H1 (cell line): Measurements from ENCODE around the gene PRKCI.

Experiments
- EP300 ChIP-seq, 2 experiments: IDR thresholded peaks; 1 replicate in 1 of 2; 2 replicates in 1 of 2; pipeline ENCODE4 v1.6.1; 2011 to 2012; ENCODE audit warnings: low read depth in 2 of 2, low read length in 2 of 2, mild to moderate bottlenecking in 2 of 2, borderline replicate concordance in 1 of 2, inconsistent platforms in 1 of 2, moderate library complexity in 1 of 2
- EZH2 ChIP-seq: fragments of 200-600 bp; sonication (generic); IDR thresholded peaks from 2 replicates; pipeline ENCODE4 v1.7.1; 2012; ENCODE audit warnings: low read depth, mild to moderate bottlenecking, moderate library complexity, low read length, inconsistent platforms; ENCODE audit not compliant: severe bottlenecking
- POLR2A ChIP-seq, 2 experiments: IDR thresholded peaks; 1 replicate in 1 of 2; 2 replicates in 1 of 2; pipeline ENCODE4 v1.6.1; 2011; ENCODE audit warnings: low read depth in 2 of 2, low read length in 2 of 2, mild to moderate bottlenecking in 2 of 2; ENCODE audit errors: control extremely low read depth in 1 of 2
- POLR2AphosphoS5 ChIP-seq: IDR thresholded peaks from 2 replicates; pipeline ENCODE4 v1.6.1; 2011; ENCODE audit warnings: low read depth, low read length
- SUZ12 ChIP-seq: fragments of 200-600 bp; sonication (generic); IDR thresholded peaks from 2 replicates; pipeline ENCODE4 v1.6.1; 2012; ENCODE audit warnings: mild to moderate bottlenecking, inconsistent platforms, low read length, moderate library complexity, mixed read lengths
- TAF1 ChIP-seq: IDR thresholded peaks from 2 replicates; pipeline ENCODE4 v1.6.1; 2011; ENCODE audit warnings: mild to moderate bottlenecking, low read depth, low read length
- TBP ChIP-seq: IDR thresholded peaks from 2 replicates; pipeline ENCODE4 v1.6.1; 2011; ENCODE audit warnings: low read depth, low read length, improper control_type of control experiment
- TF ChIP-seq, protein P1 (sequence below), 3 experiments: IDR thresholded peaks; 1 replicate in 2 of 3; 2 replicates in 1 of 3; pipeline versions ENCODE4 v1.5.1 to v1.6.1; 2011; ENCODE audit warnings: low read length in 3 of 3, mild to moderate bottlenecking in 3 of 3, inconsistent platforms in 2 of 3, low read depth in 1 of 3, moderate library complexity in 1 of 3; ENCODE audit not compliant: insufficient read depth in 1 of 3; ENCODE audit errors: control extremely low read depth in 1 of 3

DNA sequence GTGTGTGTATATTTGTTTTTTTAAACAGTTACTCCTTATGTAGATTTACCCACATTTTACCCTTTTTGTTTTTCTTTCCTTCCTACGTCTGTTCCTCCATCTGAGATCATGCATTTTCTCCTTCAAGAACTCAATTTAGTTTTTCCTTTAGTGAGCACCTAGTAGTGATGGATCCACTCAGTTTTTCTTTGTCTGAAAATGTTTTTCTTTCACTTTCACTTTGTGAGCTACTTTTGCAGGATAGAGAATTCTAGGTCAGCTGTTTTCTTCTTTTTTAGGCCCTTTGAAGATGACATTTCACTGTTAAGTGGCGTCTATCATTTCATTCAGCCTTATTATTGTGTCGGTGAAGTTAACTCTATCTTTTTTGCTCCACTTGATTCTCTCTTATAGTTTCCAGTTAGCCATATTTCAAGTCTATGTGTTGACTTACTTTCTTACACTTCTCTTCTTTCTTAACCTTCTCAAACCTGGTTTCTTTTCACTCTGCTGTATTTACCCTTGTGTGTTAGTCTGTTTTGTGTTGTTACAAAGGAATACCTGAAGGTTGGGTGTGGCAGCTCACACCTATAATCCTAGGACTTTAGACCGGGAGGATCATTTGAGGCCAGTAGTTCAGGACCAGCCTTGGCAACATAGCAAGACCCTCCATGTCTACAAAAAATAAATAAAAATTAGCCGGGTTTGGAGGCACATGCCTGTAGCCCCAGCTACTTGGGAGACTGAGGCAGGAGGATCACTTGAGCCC lies 55.8 kb downstream of the PRKCI start:
- no peak for TF ChIP-seq TBP
- no peak for TF ChIP-seq EP300 (IDR thresholded peaks at IDR 0.05; ENCODE audit: borderline replicate concordance in 1 of 2, low read depth in 2 of 2, low read length in 2 of 2)
- TF ChIP-seq, protein P1, sequence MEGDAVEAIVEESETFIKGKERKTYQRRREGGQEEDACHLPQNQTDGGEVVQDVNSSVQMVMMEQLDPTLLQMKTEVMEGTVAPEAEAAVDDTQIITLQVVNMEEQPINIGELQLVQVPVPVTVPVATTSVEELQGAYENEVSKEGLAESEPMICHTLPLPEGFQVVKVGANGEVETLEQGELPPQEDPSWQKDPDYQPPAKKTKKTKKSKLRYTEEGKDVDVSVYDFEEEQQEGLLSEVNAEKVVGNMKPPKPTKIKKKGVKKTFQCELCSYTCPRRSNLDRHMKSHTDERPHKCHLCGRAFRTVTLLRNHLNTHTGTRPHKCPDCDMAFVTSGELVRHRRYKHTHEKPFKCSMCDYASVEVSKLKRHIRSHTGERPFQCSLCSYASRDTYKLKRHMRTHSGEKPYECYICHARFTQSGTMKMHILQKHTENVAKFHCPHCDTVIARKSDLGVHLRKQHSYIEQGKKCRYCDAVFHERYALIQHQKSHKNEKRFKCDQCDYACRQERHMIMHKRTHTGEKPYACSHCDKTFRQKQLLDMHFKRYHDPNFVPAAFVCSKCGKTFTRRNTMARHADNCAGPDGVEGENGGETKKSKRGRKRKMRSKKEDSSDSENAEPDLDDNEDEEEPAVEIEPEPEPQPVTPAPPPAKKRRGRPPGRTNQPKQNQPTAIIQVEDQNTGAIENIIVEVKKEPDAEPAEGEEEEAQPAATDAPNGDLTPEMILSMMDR (IDR thresholded peaks at IDR 0.05; ENCODE audit: control extremely low read depth in 1 of 3, insufficient read depth in 1 of 3, low read depth in 1 of 3, low read length in 3 of 3), result no peak
- no peak for TF ChIP-seq EZH2
- TF ChIP-seq POLR2AphosphoS5, result no peak
- no peak for TF ChIP-seq TAF1
- TF ChIP-seq POLR2A (IDR thresholded peaks at IDR 0.05; ENCODE audit: control extremely low read depth in 1 of 2, low read depth in 2 of 2, low read length in 2 of 2), result no peak
- no peak for TF ChIP-seq SUZ12
